OCI-LY7 (cell line): Measurements from ENCODE around the gene ERCC2. TPM values are rescaled to one million over a fixed set of nuclear protein-coding genes. Genes with fewer than 3 reads are reported as not detected.

ENCODE experiments used
- BruUV-seq: library from RNA; stranded (reverse); fragments of 400-500 nt; replicated peaks from 2 replicates; lab custom pipeline; 2021; lab: Mats Ljungman, UMichigan
- CTCF ChIA-PET: fragments of 300-600 bp; sonication (Branson Sonifier 250); formaldehyde crosslinking; loops from one replicate; lab custom pipeline; 2022; ENCODE audit warnings: antibody characterized with exemption; ENCODE audit not compliant: unreplicated experiment; lab: Charles Lee
- POLR2A ChIA-PET: fragments of 300-600 bp; sonication (Branson Sonifier 250); formaldehyde crosslinking; loops from one replicate; lab custom pipeline; 2022; ENCODE audit warnings: antibody characterized with exemption; lab: Charles Lee
- DNase-seq: peaks from one replicate; pipeline ENCODE4 v3.0.0-alpha.2; 2015; ENCODE audit warnings: low spot score
- H2AFZ ChIP-seq: fragments of 200-600 bp; sonication (generic), shearing (Covaris generic); 2 replicates; pipeline ENCODE4 v1.6.1; 2014; ENCODE audit warnings: mild to moderate bottlenecking, antibody characterized with exemption, low read length, moderate library complexity
- H3K27ac ChIP-seq: fragments of 200-600 bp; sonication (generic); 2 replicates; pipeline ENCODE4 v1.5.1; 2014; ENCODE audit warnings: mixed run types, low read depth, mild to moderate bottlenecking, moderate library complexity, low read length, inconsistent platforms; ENCODE audit not compliant: poor library complexity, severe bottlenecking
- H3K36me3 ChIP-seq: fragments of 200-600 bp; sonication (generic); 2 replicates; pipeline ENCODE4 v1.6.1; 2014; ENCODE audit warnings: mild to moderate bottlenecking, antibody characterized with exemption, low read length, moderate library complexity, mixed read lengths; ENCODE audit not compliant: insufficient read depth
- H3K4me1 ChIP-seq: fragments of 200-600 bp; sonication (generic); 2 replicates; pipeline ENCODE4 v1.5.1; 2014; ENCODE audit warnings: mild to moderate bottlenecking, low read length; ENCODE audit not compliant: insufficient read depth, poor library complexity, severe bottlenecking
- H3K4me2 ChIP-seq: fragments of 200-600 bp; sonication (generic); 2 replicates; pipeline ENCODE4 v1.6.1; 2014; ENCODE audit warnings: mild to moderate bottlenecking, low read length
- H3K4me3 ChIP-seq: fragments of 200-600 bp; sonication (generic); 2 replicates; pipeline ENCODE4 v1.5.1; 2014; ENCODE audit warnings: mild to moderate bottlenecking, low read depth, low read length; ENCODE audit not compliant: poor library complexity, severe bottlenecking
- H3K79me2 ChIP-seq: fragments of 200-600 bp; sonication (generic); 2 replicates; pipeline ENCODE4 v1.6.1; 2016; ENCODE audit warnings: low read depth, mild to moderate bottlenecking, low read length, moderate library complexity, mixed read lengths; ENCODE audit not compliant: insufficient read depth
- H3K9me2 ChIP-seq: fragments of 200-600 bp; sonication (generic); 2 replicates; pipeline ENCODE4 v1.6.1; 2016; ENCODE audit warnings: mild to moderate bottlenecking, low read length, mixed read lengths; ENCODE audit not compliant: insufficient read depth
- H3K9me3 ChIP-seq: fragments of 200-600 bp; sonication (generic); 2 replicates; pipeline ENCODE4 v1.6.1; 2014; ENCODE audit warnings: mild to moderate bottlenecking, mixed run types, low read length, mixed read lengths
- H4K20me1 ChIP-seq: fragments of 200-600 bp; sonication (generic); 2 replicates; pipeline ENCODE4 v1.6.1; 2014; ENCODE audit warnings: mild to moderate bottlenecking, antibody characterized with exemption, low read length, moderate library complexity, mixed read lengths; ENCODE audit not compliant: insufficient read depth
- EZH2phosphoT487 ChIP-seq: fragments of 200-600 bp; sonication (generic); IDR thresholded peaks from 2 replicates; pipeline ENCODE4 v1.6.1; 2018; ENCODE audit warnings: low read depth, borderline replicate concordance, mild to moderate bottlenecking, mixed run types, antibody characterized with exemption, low read length, moderate library complexity, mixed read lengths
- intact Hi-C: fragments of 100-400 bp; cut with micrococcal nuclease; formaldehyde crosslinking; loops from one replicate; pipeline ENCODE4 v1.10.0; 2022; ENCODE audit not compliant: unreplicated experiment
- total RNA-seq, 2 experiments: library from RNA; depleted of rRNA in 1 of 2; stranded (reverse); fragments of >200 nt in 1 of 2; shearing (Covaris generic) in 1 of 2; gene quantifications; 2 replicates each; pipeline ENCODE4 v1.2.3, GENCODE V29; 2014 to 2022
- TF ChIP-seq, protein P1 (sequence below): fragments of 200-600 bp; sonication (generic); conservative IDR thresholded peaks from 2 replicates; pipeline ENCODE4 v1.5.1; 2014; ENCODE audit warnings: mild to moderate bottlenecking, antibody characterized with exemption, low read length, moderate library complexity, mixed read lengths

ERCC2 gene
- total RNA-seq, 2 experiments from 2014 or later: 21.0 to 24.4 TPM

DNA sequence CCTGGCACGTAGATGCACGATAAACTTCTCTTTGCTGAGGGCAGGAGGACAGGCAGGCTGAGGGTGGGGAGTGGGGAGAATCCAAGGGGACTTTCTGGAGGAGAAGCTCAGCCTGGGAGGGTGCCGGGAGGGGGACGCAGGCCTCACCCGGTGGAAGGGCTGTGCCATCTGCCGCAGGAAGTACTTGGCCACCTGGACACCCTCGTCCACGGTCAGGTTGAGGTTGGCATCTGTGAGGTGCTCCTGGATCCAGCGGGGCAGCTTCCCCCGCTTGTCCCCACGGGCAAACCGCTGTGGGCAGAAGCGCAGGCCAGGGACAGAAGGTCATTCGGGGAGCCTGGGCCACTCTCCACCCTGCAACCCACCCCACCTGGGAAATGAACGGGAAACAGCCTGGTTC lies 18.3 kb downstream of the ERCC2 start:
- no TSS peak for BruUV-seq

DNA sequence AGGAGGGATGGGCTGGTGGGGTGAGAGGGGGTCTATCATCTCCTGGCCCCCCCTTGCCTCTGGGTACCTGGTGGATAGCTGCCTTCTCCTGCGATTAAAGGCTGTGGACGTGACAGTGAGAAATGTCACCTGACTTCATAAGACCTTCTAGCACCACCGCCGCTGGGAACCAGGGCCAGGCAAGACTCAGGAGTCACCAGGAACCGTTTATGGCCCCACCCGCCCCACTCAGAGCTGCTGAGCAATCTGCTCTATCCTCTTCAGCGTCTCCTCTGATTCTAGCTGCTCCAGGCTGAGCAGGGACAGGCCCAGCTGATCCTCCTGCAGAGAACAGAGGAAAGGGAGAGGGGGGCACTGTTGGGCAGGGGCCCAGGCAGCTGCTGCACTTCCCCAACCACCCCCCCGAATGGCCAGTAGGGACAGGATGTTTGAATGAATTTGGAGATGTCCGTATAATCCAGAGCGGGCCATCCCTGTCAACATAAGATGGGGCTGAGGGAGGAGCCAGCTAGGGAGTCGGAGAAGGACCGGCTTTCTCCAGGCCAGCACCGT lies 18.9 kb downstream of the ERCC2 start:
- H2AFZ ChIP-seq: no peak overlapping the region
- H3K36me3 ChIP-seq: peaks cover 13% of the 10 kb centered on the region
- no peaks in the 10 kb centered on the region for H4K20me1 ChIP-seq
- no TSS peak for BruUV-seq
- no peak for DNase-seq
- H3K4me3 ChIP-seq: no peak overlapping the region
- no peaks in the 10 kb centered on the region for H3K9me2 ChIP-seq
- TF ChIP-seq EZH2phosphoT487: no peak
- TF ChIP-seq, protein P1, sequence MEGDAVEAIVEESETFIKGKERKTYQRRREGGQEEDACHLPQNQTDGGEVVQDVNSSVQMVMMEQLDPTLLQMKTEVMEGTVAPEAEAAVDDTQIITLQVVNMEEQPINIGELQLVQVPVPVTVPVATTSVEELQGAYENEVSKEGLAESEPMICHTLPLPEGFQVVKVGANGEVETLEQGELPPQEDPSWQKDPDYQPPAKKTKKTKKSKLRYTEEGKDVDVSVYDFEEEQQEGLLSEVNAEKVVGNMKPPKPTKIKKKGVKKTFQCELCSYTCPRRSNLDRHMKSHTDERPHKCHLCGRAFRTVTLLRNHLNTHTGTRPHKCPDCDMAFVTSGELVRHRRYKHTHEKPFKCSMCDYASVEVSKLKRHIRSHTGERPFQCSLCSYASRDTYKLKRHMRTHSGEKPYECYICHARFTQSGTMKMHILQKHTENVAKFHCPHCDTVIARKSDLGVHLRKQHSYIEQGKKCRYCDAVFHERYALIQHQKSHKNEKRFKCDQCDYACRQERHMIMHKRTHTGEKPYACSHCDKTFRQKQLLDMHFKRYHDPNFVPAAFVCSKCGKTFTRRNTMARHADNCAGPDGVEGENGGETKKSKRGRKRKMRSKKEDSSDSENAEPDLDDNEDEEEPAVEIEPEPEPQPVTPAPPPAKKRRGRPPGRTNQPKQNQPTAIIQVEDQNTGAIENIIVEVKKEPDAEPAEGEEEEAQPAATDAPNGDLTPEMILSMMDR: no peak
- no peaks in the 10 kb centered on the region for H3K4me1 ChIP-seq
- no peak overlapping the region for H3K4me2 ChIP-seq
- no peaks in the 10 kb centered on the region for H3K79me2 ChIP-seq
- H3K27ac ChIP-seq: no peak overlapping the region
- intact Hi-C loops: no loop called here
- ChIA-PET POLR2A (no interaction called here), CTCF (no interaction called here)
- no peaks in the 10 kb centered on the region for H3K9me3 ChIP-seq

More for the DNA sequence above, 18.3 kb downstream of the ERCC2 start:
- no peaks in the 10 kb centered on the region for H3K79me2 ChIP-seq
- H2AFZ ChIP-seq: no peak overlapping the region
- H3K4me1 ChIP-seq: no peaks in the 10 kb centered on the region
- CTCF ChIA-PET: no interaction called here
- POLR2A ChIA-PET: interaction anchor here (0.7 kb wide), 1 partner anchor 240 kb away, joined by 3 read pairs; no protein-coding TSS in a partner anchor
- no peak for DNase-seq
- no peak overlapping the region for H3K4me3 ChIP-seq
- intact Hi-C loops: no loop called here
- H3K27ac ChIP-seq: no peak overlapping the region
- no peaks in the 10 kb centered on the region for H3K9me2 ChIP-seq
- H3K9me3 ChIP-seq: no peaks in the 10 kb centered on the region
- TF ChIP-seq EZH2phosphoT487: no peak
- TF ChIP-seq, protein P1: no peak
- H4K20me1 ChIP-seq: no peaks in the 10 kb centered on the region
- H3K36me3 ChIP-seq: peaks cover 13% of the 10 kb centered on the region
- no peak overlapping the region for H3K4me2 ChIP-seq

DNA sequence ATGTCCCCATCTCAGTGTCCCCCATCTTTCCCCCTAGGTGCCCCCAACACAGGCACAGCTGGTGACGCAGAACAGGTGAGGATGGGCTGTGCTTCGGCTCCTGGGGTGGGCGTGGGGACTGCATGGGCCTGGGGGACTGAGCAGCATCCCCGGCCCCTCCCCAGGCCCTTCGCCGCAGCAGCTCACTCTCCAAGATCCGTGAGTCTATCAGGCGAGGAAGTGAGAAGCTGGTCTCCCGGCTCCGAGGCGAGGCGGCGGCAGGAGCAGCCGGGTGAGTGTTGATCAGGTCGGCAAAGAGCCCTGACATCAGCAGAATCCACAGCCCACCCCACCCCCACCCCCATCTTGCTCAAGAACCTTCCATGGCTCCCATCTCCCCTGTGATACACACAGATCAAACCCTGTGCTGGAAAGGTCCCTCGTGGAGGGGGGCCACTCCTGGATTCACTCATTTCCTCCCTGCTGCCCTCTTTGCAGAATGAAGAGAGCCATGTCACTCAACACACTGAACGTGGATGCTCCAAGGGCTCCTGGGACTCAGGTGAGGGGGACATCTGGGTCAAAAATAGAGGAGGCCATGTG lies 19.8 kb downstream of the ERCC2 start:
- Histone ChIP-seq H3K4me1 (no peaks in the 10 kb centered on the region), H3K36me3 (peaks cover 9% of the 10 kb centered on the region), H3K9me3 (no peaks in the 10 kb centered on the region), H3K4me3 (no peak overlapping the region), H3K79me2 (no peaks in the 10 kb centered on the region), H3K4me2 (no peak overlapping the region), H2AFZ (no peak overlapping the region), H4K20me1 (no peaks in the 10 kb centered on the region), H3K27ac (no peak overlapping the region), H3K9me2 (no peaks in the 10 kb centered on the region)
- BruUV-seq: no TSS peak
- CTCF ChIA-PET: no interaction called here
- no peak for TF ChIP-seq EZH2phosphoT487
- TF ChIP-seq, protein P1: no peak
- DNase-seq: no peak
- POLR2A ChIA-PET: no interaction called here
- intact Hi-C loops: no loop called here
